GM18867 (cell line): ENCODE results near the gene ZNF598.

Source experiments
- ATAC-seq: cut with Tn5 transposase; IDR thresholded peaks from one replicate; pipeline ENCODE4 v1.9.1; 2021; ENCODE audit warnings: mild to moderate bottlenecking, moderate library complexity; ENCODE audit not compliant: unreplicated experiment

The ZNF598 gene

DNA sequence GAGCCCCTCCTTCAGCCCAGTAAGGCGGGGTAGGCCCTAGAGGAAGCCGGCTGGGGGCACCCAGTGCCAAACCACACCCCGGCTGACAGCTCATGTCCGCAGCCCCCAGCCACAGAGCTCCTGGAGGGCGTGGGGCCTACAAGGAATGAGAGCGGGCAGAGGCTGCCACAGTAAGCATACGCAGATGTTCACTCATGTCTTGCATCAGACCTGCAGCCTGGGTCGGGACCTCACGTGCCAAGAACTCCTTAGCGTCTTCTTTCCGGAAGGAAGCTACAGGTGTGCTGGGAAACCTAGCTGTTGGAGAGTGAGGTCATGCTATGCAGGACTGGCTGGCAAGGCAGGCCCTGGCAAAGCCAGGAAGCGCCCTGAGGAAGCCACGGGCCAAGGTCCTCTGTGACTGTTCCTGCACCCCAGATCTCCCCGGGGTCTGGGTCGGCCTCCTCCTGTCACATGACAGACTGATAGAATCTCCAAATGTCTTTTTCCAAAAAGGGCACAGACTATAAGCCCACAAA, 1.6 kb downstream of the ZNF598 start:
- no peak for ATAC-seq

DNA sequence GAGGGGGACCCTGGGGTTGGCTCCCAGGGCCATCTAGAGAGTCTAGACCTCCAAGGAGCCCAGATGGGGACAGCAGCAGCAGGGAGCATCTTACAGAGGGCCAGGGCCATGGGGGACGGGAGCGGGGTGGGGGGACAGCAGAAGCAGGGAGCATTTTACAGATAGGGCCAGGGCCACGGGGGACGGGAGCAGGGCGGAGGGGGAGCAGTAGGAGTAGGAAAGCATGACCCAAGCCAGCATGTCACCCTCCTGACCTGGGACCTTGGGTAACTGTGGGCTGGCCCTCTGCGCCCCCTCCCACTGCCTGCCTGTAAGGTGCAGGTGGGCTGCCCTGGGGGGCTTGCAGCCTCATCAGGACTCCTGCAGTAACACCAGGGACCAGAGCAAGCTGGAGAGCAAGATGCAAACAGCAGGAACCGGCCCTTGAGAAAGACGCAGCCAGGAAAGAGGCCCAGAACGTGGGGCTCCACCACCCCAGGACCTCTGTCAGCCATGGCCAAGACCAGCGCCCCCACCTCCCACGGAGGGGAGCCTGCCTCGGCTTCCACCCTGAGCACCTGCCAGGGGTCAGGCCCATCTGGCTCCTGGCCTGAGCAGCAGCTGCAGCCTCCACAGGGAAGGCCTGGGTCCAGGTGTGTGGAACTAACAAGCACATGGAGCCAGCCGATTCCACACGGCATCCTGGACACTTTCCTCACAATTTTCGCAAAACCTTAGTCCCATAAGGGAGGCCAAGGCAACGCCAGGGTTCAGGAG, 2.4 kb downstream of the ZNF598 start:
- ATAC-seq = no peak

DNA sequence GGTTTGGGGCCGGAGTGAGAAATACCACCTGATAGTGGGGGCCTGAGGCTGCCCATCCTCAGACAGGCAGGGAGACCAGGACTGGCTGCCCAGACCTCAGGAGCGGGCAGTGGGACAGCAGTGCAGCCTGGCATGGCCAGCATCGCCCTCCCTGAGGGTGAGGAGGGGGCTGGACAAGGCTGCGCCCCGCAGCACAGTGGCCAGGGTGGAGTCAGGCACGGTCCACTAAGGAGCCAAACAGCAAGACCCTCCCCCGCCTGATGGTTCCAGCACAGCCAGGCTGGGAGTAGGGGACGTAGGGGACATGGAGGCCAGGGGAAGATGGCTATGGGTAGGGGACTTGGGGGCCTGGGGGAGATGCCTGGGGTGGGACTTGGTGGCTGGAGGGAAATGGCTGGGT, 3.3 kb downstream of the ZNF598 start:
- ATAC-seq = no peak

DNA sequence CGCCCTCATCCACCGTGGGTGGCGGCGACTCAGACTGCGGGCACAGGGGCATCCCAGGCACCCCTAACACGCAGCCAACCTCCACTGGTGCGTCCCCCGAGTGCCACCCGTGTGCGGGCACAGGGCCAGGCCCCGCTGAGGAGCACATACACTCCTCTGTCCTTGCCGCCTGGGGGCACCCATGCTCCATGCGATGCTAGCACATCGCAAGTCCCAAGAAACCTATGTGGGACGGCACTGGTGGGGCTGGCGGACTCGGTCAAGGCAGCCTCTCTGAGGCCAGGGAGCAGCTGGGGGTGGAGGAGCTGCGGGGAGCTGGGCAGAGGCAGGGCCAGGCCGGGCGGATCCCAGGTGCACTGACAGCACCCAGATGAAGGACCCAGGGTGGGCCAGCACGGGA, 4.0 kb downstream of the ZNF598 start:
- ATAC-seq = no peak

DNA sequence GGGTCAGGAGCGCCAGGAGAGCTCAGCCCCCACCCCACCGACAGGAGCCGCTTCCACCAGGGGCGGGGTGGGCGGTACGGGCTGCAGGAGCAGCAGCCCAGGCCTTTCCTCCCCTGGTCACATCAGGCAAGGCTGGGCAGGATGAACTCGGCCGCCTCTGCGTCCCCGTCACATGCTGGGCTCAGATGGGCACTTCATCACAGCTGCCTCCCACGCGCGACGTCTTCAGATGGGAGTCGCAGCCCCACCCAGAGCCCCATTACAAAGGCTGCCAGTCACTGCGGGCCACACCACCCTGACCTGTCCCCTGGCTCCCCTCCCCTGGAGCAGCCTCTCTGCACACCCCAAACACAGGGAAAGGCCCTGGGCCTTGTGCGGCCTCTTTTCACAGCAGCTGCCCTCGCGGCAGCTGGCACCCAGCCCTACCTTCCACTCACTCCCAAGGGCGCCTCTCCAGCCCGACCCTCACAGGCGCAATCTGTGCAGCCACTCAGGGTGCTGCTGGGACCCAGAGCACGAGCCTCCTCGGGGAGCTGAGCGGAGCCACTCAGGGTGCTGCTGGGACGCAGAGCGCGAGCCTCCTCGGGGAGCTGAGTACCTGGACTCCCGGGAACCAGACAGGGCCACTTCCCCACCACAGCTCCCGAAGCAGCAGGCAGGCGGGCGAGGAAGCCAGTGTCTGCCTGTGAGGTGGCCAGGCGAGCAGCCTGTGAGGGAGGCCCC, 4.7 kb downstream of the ZNF598 start:
- ATAC-seq = no peak

DNA sequence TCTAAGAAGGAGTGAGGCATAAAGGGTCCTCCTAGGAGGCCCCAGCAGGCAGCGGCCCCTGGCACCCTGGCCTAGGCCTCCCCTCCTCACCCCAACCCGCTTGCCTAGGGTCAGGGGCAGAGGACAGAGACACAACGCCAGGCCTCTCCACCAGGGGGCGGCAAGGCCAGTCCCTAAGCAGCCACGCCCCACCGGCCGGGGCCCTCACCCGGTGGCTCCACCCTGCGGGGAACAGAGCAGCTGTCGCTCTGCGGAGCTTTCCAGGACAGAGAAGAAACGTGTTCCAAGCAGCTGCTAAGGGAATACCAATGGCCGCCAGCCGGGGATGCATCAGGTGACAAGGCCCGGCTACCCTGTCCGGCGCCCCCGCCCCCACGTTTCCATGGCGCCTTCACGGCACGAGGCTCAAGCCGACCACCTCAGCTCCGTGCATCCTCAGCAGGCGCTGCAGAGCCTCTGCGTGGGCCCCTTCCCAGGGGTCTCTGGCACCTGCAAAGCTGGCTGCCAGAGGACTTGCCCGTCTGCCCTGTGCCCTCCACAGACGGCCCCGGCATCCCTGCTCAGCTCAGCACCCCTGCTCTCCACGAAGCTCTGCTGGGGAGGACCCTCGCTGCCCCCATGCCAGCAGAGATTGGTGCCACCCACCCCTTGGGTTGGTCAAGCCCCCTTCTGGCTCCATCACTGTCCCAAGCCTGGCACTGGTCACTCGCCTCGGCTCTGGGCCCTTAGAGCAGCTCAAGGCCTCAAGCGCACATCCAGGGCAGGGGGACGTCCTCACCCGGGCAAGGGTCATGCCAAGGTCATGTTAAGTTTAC, 5.6 kb downstream of the ZNF598 start:
- peak; percentile 74 for ATAC-seq

DNA sequence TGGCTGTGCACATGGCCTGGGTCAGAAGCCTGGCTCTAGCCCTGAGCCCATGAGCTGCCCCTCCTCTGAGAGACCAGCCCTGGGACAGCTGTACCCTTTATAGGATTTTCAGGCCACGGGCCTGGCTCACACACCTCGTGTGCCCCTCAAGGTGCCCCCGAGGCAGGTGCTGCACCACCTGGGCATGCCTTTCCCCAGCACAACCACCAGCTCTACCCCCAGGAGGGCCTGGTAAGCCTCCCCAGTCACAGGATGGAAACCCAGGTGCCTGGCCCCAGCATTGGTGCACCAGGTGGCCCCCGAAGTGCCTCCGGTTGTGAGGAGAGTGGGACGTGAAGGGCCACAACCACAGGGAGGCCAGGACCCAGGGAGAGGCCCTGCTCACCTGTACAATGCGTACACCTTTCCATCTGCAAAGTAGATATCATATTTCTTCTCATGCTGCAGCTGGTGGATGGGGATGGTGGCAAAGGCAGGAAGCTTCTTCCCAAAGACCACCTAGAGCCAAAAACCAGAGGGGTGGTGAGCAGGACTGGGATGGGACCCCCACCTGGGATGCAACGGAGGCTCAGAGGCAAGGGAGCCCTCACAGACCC, 6.3 kb downstream of the ZNF598 start:
- no peak for ATAC-seq

DNA sequence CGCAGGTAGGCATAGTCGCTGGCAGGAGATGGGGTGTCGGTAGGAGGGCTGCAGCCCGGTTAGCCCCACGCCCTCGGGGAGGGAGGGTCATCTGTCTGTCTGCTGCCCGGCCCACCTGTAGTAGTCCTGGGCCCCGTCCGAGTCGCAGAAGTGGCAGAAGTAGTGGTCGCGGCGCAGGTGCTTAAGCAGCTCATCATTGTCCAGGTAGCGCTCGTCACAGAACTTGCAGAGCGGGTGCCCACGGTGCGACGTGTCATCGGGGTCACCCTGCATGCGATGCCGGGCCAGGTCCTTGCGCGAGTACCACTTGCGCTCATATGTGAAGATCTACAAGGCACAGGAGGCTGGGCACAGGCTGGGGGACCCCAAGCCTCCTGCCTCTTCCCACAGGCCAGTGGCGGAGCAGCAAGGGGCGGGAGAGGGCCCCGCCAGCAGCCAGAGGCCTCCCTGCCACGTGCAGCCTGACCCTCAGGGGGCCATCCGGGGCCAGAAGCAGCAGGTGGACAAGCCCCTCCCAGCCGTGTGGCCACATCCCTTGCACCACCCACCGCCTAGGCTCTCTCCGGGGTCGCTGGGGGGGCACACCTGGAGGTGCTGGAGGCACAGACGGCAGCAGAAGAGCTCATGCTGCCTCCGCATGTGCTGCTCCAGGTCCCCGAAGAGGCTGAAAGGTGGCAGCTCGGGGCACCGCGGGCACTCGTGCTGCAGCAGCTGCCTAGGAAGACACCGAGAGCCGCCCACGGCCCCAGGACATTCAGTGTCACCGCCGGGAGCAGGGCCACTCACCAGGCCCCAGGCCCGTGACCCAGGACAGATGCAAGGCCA, 7.0 kb downstream of the ZNF598 start:
- ATAC-seq = no peak

DNA sequence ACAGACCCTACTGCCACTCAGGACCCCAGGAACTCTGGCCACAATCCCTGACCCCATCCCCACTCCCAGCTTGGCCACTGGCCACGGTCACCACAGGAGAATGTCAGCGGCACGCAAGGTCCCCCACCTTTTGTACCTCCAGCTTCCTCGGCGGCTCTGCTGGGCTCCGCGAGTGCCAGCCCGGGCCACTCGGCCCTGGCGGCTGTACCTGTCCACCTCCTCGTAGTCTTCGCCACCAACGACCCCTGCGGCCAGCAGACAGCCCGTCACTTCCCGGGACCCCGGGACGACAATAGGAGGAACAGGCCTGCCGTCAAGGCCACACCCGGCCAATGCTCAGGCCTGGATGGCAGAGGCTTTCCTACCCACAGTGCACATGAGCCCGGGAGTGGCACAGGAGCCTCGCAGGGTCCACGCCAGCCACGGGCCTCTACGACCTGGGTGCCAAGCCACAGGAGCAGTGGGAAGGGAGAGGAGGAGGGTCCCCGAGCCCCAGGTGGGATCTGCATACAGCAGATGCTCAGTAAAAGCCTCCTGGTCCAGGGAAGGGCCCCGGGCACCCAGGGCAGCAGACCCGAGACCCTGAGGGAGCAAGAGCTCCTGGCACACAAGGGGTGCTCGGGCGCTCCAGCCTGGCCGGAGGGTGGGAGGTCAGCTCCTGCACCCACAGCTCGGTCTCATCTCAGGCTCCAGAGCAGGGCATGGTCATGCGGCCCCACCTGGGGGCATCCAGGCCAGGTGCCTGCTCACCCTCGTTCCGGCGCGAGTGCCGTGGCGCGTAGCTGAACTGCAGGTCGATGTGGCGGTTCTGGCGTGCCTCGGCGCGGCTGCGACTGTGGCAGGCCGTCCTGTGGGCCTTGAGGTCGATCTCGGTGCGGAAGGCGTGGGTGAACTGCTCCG, 7.9 kb downstream of the ZNF598 start:
- no peak for ATAC-seq

DNA sequence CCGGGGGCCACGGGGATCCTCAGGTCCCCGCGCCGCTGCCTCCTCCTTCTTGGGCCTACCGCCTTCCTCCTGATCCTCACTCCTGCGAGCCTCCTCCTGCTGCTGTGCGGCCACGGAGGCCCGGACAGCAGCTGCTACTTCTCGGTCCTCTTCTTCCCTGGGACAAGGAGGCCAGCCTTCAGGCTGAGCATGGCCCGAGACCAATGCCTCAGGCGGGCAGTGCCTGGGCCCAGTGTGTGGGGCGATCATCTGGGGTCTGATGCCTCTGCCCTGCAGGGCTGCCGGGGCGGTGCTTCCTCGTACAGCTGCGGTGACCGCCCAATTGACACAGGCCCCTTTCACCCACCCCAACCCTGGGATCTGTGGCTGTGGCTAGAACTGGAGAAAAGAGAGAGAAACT, 8.6 kb downstream of the ZNF598 start:
- no peak for ATAC-seq

DNA sequence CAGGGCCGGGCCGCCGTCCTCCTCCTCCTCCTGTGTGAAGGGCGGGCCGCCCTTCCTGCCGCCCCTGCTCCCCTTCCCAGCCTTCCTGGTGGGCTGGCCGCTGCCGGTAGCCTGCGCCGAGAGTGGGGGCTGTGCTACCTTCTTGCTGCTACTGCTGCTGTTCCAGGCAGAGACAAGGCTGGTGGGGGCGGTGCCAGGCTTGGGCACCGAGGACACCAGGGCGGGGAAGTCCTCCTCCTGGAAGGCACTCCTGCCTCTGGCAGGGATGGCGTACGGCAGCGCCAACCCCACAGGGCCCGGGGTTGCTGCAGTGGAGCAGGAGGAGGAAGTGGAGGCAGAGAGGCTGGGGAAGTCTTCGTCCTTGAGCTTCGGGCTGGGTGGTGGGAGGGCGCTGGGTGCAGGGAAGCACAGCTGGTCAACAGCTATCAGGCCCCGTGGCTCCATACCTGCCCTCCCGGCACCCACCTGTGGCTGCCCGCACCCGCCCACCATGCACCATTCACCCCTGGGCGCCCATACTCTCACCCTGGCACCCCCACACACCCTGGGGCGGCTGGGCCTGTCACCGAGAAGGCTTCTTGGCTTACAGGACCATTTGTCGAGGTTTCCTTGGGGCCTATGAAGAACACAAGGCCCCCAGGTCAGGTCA, 9.6 kb downstream of the ZNF598 start:
- no peak for ATAC-seq

DNA sequence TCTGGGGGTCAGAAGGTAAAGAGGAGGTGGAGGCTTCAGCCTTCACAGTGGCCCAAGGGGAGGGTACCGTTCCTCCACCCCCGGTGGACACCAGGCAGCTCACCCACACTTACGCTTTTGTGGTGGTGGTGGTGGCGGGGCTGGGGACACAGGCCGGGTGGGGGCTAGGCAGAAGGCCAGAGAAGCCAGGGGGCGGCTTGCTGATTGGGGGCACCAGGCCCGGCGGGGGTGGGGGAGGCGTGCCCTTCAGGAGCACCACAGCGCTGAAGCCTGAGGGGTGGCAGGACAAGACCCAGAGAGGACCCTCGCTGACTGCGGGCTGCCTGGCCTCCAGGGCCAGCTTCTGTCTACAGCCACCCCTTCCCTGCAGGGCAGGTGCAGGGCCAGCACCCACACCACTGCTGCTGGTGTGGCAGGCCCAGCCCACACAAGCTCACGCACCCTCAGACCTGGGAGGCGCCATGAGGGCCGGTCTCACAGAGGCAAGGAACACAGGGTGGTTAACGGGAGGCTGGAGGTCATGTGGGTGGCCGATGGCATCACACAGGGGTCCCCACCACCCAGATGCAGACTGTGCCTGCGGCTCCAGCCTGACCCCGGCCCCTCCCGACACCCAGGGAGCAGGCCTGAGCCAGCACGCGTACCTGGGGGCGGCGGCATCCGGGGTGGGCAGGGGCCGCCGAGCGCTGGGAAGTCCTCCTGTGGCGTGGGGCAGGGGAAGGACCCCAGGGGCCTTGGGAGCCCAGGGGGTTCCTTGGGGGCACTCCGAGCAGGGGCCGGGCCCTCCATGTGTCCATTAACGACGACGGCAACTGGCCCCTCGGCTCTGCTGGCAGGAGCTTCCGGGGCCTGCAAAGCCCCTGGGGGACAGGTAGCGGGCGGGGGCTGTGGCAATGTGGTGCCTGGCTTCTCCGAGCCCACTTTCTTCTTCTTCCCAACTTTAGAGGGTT, 10.5 kb downstream of the ZNF598 start:
- no peak for ATAC-seq

DNA sequence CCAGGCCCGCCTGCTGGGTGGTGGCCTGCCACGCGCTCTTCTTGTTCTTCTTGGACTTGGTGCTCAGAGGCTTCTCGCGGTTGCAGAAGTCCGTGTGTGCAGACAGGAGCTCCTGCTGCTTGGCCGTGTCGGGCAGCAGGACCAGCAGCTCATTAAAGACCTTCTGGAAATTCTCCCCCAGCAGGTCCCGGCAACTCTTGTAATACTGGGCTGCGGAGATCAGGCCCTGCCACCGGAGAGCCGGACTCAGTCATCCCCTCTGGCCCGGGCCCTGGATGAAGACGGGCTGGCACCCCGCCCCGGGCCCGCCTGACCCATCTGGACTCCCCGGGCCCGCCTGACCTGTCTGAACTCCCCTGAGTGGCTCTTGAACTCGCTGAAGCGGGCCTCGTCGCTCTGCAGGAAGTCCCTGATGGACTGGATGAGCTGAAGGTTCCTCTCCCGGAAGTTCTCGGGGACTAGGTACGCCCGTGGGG, 11.2 kb downstream of the ZNF598 start:
- no peak for ATAC-seq

DNA sequence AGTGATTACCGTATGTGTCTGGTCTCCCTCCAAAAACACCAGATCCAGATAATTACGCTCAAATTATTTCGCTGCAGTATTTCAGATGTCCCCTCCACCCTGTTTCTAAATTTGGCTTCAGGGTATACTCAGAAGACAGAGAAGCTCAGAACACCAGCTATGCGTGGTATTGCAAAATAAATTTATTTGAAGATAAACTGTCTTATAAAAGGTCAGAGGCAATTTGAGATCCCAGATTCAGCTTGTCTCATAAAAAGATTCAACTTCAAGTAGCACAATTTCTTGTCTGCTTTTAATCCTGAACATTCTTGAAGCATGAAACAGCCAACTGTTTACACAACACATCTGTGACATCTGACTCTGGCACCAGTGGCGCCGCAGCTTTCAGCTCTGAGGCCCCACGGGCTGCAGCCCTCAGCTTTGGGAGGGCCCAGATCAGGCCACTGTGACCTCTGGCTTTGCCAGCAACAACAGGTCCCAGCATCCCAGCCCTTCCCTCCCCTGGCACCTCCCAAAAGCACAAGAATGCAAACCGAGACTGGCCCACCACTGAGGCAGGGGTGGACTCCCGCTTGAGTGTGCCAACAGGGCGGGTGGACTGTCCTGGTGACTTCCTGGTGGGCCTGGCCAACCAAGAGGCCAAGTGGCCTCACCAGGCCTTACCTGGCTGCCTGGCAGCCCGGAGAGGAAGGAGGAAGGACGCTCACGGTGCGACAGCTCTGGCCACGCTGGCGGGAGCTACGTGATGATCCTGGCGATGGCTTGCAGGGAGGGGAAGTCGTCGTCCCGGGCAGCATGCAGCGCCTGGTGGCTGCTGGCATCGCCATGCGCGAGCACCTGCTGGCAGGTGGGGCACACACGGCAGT, 11.9 kb downstream of the ZNF598 start:
- ATAC-seq = no peak

DNA sequence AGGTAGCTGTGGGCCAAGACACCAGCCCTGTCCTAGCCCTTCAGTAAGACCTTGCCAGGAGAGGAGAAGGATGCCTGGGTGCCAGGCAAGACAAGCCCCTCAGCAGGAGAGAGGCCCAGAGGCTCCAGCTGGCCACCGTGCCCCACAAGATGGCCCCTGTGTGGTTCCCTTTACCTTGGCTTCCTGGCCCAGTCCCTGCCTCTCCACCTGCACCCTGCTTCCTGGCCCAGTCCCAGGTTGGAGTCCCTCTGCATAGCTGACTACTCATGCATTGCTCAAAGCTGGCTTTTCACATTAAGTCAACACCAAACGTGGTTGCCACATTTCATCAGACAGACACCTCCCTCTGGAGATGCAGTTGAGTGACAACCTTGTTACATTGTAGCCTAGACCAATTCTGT, 15.9 kb downstream of the ZNF598 start:
- ATAC-seq = no peak

DNA sequence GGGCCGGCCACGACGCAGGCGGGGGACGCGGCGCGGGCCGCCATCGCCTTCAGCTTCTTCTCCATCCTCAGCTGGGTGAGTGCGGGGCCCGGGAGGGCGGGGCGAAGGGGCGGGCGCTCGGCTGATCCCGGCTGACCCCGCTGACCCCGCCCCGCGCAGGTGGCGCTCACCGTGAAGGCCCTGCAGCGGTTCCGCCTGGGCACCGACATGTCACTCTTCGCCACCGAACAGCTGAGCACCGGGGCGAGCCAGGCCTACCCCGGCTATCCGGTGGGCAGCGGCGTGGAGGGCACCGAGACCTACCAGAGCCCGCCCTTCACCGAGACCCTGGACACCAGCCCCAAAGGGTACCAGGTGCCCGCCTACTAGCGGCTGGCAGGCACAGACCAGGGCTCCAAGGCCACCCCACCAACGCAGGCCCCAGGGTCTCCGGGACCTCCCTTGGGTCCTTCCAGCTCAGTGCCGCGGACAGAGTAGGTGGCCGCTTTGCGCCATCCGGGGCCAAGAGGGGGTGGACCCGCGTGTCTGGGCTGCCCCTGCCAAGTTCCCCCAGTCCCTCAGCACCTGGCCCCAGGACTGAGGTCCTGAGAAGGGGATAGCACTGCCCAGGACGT, 16.8 kb downstream of the ZNF598 start:
- ATAC-seq = no peak
